ENCODE results near the gene BARX1. TPM values are rescaled to one million over a fixed set of nuclear protein-coding genes. Genes with fewer than 3 reads are reported as not detected.
A peak's percentile ranks its signal among the peaks of the same experiment; 100 is the strongest.
"Not testable (repeated sequence)": the region's sequence is repeated elsewhere in the genome, so short reads cannot be mapped to it uniquely, and the experiment has no call there.

BARX1 gene
- total RNA-seq, 1 experiment from 2014 or later, result not detected

DNA sequence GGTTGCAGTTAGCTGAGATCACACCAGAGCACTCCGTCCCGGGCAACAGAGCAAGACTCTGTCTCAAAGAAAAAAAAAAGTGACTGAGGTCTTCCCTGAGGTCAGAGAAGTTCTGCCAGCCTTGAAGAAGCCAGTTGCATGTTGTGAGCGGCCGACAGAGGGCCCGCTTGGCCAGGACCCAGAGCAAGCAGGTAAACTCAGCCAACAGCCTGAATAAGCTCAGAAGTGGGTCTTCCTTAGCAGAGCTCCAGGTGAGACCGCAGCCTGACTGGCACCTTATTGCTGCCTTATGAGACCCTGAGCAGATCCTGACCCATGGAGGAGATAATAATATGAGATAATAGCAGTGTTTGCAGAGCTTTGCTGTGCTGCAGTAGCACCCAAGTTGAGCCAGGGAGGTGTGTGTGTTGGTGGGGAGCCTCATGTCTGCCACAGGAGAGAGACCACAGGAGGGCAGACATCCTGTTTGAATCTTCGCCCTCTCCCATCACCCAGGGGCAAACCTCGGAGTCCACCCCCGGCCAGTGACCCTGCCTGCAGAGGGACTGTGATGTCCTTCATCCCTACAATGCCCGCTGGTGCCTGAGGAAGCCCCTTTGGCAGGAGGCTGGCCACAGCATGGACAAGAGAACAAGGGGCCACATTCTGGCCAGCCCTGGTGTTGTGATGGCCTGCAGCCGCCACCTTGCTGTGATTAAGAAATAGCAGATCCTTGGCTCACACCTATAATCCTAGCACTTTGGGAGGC, 10.8 kb upstream of the BARX1 start:
- peak; percentile 40 for DNase-seq (ENCODE audit: low spot score)

DNA sequence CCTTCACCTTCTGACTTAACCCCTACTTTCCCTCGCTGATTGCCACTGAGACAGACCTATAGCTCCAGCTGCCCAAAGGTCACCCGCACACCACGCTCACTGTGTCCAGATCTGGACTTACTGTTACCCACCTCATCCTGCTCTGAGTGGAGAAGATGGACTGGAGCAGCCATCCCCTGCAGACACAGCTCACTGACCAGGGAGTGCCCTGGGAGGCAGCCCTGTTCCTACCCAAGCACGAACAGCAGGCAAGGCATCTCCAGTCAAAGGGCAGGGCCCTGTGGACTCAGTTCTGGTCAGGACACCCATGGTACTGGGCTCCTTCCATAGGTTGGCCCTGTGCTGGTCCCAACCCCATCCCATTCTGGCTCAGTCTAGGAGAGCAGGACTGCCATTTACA, 9.5 kb upstream of the BARX1 start:
- DNase-seq (ENCODE audit: low spot score), result no peak

DNA sequence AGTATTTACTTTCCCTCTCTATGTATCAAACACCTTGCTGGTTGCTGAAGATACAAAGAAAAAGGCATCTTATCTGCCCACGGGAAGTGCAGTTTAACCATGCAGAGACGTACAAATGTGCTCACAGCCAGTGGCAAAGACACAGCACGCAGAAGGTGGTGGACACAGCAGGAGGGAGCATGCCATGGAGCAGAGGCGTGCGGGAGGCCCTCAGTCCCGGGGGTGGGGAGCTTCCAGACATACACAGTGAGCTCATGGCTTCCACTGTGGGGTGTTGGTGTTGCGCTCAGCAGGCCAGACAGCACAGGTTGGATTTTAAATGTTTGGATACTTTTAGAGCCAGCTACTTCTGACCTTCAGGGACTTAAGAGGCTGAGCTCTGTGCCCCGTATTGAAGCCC, 8.8 kb upstream of the BARX1 start:
- DNase-seq (ENCODE audit: low spot score), result no peak

DNA sequence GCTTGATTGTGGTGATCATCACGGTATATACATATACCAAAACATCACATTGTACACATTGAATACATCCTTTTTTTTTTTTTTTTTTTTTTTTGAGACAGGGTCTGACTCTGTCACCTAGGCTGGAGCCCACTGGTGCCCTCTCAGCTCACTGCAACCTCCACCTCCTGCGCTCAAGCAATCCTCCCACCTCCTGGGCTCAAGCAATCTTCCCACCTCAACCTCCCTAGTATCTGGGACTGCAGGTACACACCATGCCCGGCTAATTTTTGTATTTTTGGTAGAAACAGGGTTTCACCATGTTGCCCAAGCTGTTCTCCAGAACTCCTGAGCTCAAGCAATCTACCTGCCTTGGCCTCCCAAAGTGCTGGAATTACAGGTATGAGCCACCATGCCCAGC, 8.3 kb upstream of the BARX1 start:
- not testable (repeated sequence) for DNase-seq (ENCODE audit: low spot score)

DNA sequence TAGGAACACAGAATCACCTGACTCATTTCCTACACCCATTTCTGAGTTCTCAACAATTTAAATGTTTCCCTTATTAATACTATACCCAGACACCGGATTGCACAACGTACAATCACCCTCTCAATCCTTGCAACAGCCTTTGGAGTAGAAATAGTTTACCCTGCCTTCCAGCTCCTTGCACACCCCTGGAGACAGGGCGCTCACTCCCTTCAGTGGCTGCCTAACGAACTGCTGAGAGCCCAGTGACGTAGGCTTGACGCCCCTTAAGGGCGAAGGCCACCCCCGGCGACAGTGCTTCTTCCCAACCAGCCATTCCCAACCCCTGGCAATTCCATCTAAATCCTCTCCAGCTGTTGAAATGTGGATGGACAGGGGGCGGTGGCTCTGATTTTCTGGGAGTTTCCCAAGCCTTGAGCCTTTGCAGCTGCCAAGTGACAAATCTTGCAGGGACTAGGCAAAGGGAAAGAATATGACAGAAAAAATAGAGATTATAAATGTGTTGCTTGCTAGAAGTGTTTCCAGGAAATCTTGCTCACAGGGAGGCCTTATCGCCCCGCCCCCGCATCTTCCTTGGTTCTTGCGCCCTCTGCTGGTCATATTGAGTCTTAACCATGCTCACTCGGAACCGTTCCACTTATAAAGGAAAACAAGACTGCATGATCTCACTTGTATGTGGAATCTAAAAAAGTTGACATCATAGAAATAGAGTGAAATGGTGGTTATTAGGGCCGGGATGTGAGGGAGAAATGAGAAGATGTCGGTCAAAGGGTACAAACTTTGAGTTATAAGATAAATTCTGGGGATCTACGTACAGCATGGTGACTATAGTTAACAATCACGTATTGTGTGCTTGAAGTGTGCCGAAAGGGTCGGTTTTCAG, 7.6 kb upstream of the BARX1 start:
- peak; percentile 93 for DNase-seq (ENCODE audit: low spot score)

DNA sequence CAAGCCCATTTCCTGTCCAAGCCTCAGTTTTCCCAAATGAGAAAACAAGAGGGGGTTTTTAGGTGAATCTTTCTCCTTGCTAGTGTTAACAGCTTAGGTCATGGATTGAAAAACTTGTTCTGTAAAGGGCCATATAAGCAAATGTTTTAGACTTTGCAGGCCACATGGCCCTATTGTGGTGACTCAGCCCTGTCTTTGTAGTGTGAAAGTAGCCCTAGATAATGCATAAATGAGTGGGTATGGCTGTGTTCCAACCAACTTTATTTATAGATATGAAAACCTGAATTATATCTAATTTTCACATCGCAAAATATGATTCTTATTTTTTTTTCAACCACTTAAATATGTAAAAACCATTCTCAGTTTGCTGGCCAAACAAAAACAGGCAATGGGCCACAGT, 6.9 kb upstream of the BARX1 start:
- DNase-seq (ENCODE audit: low spot score), result no peak

DNA sequence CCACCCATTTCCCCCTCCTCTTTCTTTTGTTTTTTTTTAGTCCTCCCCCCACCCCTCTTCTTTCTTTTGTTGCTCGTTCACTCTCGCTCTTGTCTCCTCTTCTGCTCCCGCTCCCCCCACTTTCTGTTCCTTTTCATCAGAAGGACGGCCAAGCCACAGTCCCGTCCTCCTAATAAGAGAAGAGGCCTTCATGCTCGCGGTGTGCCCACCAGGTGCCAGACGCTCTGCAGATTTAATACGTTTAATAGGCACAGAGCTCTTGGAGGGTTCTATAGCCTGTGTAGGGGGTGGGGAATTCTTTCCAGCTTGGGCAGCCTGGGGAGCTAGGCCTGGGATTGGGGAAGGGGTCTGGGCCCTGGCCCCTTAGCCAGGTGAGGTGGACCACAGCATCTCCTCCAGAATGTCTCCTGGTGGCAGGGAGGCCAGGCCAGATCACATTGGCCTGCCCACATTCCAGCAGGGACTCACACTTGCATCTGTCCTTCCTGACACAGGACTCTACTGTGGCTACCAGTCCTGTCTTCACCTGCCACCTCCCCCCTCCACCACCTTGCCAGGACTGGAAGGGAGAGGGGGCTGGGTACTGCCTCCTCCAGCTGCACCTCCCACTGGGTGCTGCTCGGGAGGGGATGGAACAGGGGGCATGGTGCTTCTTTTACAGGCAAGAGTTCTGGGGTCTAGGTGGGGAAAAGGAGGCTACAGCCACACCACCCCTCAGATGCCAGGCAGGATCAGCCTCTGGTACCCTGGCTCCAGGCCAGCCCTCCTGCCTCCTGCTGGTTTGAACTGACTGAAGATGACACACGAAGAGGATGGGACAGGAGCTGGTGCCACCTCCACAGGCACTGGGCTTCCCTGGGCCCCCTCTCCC, 6.1 kb upstream of the BARX1 start:
- DNase-seq (ENCODE audit: low spot score), result no peak

DNA sequence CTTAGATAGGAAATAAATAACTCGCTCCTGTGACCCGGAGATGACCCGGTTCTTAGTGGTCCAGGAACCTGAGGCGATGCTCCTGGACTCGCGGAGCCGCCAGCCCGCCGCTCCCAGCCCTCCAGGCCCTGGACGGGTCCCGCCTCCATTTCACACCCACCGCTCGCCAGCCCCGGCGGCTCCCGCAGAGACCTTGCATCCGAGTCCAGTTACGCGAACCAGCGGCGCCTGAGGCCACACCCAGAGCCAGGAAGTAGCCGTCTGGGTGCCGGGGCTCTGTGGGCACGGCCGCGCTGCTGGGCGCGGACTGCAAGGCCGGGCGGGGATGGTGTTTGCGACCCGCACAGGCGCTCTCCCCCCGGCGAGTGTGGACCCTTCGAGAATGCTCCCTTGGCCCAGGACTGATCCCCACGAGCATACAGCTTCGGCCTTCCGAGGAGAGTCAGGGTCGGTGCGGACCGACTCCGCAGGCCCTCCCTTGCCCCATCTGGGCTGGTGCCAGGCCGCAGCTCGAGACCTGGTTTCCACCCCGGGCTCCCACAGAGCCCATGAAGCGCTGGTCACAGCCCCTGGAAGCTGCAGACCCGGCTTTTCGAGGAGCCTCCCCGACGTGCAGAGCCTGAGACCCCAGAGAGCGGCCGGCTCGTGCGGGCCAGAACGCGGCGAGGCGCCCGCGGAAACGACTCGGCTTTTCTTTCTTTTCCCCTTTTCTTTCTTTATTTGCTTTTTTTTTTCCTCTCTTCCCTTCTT, 5.2 kb upstream of the BARX1 start:
- DNase-seq (ENCODE audit: low spot score), result no peak

DNA sequence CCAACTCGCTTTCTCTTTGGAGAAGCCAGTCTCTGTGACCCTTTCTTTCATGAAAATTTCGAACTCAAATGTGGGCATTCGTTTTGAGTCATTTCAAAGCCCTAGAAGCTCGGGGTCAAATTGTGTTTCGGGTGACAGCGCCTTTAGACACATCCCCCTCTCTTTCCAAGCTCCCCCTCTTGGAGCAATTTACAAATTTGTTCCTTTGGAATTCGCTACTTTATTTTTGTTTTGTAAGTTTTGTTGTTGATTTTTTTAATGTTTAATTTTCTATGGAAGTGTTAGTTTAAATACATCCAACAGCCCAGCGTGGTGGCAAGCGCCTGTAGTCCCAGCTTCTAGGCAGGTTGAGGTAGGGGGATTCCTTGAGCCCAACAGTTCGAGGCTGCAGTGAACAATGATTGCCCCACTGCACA, 4.6 kb upstream of the BARX1 start:
- no peak for DNase-seq (ENCODE audit: low spot score)

DNA sequence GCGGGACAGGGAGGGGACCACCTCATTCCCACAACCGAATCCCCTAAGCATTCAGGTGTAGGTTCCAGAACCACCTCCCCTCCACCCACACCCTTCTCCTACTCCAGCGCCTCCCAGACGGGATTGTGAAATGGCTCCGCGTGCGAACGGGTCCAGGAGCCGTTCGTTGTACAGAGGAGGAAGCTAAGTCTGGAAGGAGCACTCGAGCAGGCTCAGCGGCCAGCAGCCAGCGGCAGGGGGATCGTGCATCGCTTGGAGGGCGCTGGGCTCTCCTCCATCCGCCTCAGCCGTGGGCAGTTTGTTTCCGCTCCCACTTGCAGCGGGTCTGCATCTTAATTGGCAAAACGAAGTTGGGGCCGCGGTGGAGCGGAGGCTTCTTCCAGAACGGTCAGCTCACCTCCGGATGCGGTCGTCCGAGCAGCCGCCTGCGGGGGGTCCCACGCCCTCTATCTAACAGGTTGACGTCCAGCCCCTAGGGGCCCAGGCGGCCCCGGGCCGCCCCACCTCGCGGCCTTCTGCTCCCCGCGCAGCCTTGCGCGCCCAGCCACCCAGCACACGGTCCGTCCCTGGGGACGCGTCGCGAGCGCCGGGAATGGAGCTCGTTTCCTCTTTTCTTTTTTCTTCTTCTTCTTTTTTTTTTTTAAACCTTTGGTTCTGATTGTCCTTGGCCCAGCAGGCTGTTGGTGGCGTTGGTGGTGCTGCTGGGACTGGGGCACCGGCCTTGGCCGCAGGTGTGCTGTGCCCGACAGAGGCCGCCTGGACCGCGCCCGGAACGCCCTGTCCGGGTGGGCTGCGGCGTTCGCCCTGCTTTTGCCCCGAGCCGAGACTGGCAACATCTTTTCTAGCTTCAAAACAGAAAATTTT, 3.9 kb upstream of the BARX1 start:
- no peak for DNase-seq (ENCODE audit: low spot score)

DNA sequence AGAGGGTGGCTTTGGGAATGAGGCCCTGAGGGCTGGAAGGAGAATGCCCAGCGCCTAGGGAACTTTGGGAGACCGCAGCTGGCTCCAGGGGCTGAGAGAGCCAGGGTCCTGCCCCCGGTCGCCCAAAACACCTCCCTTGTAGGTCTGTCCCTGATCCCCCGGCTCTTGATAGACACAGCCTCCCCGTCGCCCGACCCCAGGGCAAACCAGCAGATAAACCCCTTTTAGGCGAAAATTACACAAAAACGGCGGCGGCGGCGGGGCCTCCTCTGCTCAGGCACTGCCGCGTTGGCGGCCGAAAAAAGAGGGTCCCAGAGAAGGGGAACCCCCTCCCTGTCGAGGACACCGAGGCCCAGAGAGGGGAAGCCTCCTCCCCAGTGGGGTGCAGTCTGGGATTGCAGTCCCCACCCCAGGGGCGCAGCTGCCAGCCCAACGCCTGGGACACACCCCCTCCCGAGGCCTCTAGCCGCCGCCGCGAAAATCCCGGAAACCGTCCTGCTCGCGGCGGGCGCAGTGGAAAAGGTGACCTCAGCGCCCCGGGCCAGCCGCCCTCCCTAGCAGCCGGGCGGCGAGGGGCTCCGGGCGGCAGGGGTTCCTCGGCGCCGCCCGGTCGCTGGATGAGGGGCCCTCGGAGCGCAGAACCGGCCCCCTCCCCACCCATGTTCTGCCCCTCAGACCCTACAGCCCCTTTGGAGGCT, 3.1 kb upstream of the BARX1 start:
- no peak for DNase-seq (ENCODE audit: low spot score)

DNA sequence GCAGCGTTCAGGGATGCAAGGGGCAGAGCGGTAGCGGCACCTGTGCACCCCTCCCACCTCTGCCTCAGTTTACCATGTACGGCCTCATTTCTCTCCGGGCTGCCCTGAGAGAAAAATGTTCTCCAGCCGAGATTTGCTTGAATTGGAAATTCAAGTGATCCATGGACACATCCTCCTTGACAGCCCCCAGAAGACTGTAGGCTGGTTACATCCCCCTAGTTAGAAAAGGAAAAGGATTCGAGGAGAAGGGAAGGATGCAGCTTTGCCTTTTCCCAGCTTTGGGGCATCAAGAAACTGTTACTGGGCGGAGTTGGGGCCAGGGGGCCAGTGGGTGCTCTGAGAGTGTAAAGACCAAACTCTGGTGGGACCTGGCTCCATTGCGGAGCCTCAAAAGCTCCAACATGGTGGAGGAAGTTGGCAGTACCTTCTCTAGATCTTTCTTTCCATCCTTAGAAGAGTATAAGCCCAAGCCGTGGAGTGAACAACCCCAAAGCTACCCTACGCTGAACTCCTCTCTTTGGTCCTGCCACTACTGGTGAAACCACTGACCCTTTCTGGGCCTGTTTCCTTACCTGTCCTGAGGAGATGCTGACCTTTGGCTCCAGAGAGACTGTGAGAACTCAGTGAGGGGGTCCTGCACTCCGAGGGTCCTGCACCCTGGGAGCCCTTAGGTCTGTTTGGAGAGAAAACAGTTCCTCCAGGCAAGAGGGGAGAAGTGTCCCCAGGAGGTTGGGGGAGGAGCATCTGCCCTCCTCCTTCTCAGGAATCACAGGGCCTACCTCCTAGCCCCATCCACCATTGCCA, 1.0 kb upstream of the BARX1 start:
- no peak for DNase-seq (ENCODE audit: low spot score)

DNA sequence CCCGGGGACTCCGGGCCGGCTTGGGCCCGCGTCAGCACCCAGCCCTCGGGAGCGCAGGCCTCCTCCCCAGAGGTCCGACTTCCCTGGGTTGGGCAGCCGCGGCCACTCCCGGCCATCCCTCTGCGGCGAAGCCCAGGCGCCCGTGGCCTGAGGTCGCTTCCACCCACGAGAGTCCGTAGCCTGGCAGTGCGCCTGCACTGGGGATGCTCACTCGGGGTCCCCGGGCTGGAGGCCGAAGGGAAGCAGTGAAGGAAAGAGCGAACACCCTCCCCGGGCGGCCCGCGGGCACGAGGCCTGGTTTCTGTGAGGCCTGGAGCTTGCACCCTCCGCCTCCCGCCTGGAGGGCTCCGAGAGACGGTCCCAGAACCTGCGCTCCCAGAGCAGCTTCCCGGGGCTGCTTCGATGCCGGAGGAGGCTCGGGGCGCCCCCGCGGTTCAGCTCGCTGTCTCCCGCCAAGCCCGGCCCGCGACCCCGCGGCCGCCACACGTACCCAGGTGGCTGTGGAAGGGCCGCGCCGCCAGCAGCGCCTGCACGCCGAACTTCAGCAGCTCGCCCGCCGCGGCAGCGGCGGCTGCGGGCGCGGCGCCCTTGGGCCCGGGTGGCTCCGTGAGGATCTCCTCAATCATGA, 607 bp downstream of the BARX1 start:
- no peak for DNase-seq (ENCODE audit: low spot score)

DNA sequence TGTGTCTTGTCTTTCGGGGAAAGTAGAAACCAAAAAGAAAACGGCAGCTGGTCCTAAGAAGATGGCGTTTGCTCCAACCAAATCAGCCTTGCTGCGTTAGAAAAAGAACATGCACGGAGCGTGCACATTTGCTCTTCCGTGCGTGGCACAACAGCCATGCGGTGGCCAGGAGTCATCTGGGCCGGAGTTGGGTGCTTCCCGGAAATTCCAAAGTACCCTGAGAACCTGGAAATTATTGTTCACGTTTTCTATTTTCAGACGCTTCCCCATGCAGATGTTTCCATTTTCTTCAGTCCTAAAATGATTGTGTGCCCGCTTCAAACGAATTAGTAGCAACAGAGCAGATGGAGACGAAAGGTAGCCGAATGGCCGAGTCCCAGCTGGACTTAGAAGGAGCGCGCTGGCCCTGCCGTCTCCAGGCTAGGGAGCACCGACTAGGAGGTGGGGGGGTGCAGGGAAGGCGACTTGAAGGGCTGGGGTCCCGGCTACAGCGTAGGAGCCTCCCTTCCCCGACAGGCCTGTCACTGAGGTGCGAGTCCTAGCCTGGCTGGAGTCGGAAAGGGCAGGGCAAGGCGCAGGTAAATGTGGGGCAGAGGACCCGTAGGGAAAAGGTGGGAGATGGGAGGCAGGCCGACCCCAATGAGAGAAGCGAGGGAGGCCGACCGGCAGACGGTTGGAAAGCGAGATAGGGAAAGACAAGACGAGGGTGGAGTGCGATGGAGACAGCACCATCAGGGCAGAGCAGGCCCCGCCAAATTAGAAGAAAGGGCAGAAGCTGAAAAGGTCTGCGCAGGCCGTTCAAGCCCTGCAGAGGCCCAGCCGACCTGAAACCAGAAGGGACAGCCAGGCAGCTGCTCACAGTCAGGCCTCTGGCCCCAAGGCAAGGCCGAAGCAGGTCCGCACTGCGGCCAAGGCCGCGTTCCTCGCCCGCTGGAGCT, 1.4 kb downstream of the BARX1 start:
- no peak for DNase-seq (ENCODE audit: low spot score)

DNA sequence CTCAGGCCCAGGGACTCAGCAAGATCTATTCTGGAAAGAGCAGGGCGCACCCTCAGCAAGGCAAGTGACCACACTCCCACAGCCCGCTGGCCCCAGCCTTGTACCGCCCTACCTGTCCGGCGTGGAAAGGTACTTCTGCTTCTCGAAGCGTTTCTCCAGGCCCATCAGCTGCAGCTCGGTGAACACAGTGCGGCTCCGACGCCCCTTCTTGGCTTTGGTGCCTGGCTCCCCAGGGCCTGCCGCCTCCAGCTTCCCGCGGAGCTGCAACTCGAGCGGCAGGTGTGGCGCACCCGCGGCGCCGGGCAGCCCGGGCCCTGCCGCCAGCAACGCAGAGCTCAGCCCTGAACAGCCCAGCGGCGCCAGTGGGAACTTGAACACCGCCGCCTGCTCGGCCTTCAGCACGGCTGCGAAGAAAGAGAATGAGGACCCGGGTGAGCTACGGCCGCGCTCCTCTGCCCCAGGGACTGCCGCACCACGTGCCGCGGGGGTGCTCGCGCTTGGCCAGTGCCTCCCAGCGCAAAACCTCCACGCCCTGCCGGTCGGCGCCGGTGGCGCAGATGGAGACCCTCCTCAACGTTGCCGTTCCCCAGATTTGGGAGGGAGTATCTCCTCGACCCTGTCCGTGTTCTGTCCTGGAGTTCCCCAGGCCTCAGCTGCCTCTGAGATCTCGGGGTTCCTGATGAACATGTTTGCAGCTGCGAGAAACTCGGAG, 2.2 kb downstream of the BARX1 start:
- no peak for DNase-seq (ENCODE audit: low spot score)

DNA sequence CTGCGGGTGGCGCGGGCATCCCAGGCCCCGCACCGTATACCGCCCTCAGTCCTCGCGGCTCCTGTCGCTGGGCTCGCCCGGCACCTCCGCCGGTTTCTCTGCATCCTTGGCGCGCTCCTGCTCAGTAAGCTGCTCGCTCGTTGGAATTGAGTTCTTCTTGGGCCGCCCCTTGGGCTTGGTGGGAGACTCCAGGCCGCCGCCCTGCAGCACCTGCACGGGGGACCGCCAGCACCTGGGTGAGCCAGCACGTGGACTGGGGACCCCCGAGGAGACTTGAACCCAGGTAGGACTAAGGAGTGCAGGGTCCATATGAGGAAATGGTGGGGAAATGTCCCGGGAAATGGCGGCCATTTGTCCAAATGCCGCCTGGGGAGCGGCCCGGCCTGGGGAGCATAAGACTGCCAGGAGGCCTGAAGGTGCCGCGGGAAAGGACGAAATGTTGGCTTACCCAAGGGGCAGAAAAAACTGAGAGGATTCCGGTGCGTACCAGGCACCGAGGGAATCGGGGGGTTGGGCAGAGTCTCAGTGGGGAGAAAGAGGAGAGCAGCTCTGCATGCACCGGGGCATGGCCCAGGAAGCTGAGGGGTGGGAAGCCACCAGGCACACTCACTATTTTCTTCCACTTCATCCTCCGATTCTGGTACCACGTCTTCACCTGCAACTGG, 2.9 kb downstream of the BARX1 start:
- no peak for DNase-seq (ENCODE audit: low spot score)
